Muscle of back (tissue), 11 donors: ENCODE measurements around the gene DLEU7. TPM values are rescaled to one million over a fixed set of nuclear protein-coding genes. Genes with fewer than 3 reads are reported as not detected.

ENCODE experiments used
- DNase-seq, 3 donors: peaks; one replicate each; pipeline versions ENCODE4 v3.0.0 to v3.0.0-alpha.2; 2013
- polyA plus RNA-seq, 10 donors: library from polyadenylated mRNA; unstranded; fragments of 120-200 nt; gene quantifications; one replicate each; pipeline ENCODE4 v1.2.1, GENCODE V29; 2013; ENCODE audit not compliant: insufficient read length in 10 of 10

DLEU7 gene
- polyA plus RNA-seq, 10 donors = 0.29 to 0.91 (median 0.43) TPM

DNA sequence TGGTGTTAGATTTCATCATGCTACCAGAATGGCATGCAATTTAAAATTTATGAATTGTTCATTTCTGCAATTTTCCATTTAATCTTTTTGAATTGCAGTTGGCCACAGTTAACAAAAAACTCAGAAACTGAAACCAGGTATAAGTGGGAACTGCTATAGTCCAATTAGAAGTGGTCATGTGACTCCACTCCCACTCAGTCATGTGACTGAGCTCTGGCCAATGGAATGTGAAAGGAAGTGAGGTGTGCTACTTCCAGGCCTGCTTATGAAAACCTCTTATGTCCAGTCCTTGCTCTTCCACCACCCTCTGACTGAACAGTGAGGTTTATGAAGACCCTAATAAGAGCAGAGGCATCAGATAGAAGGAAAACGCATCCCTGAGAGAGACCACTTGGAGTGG is 47.0 kb downstream of the DLEU7 start:
- DNase-seq = no peak

DNA sequence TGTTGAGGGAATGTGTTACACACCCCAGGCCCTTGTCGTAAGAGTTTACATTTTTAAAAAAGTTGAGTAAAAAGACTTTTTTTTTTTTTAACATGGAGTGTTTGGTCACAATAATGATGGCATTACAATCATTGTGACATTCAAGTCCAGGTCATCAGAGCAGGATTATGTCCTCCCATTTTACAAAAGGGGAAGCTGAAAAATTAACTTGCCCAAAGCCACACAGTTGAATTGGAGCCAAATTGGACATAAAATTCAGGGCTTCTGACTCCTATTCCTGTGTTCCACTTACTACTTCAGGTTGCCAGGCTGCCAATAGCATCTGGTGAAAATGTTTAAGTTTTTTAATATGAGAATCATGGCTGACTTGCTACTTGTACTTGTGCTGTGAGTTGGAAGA is 49.3 kb downstream of the DLEU7 start:
- DNase-seq = no peak

DNA sequence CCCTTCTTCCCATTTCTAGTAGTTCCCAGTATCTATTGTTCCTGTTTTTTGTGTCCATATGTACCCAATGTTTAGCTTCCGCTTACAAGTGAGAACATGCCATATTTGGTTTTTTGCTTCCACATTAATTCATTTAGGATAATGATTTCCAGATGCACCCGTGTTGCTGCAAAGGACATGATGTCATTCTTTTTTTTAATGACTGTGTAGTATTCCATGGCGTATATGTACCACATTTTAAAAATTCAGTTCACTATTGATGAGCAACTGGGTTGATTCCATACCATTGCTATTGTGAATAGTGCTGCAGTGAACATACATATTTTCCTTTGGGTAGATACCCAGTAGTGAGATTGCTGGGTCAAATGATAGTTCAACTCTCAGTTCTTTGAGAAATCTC is 50.5 kb downstream of the DLEU7 start:
- no peak for DNase-seq

DNA sequence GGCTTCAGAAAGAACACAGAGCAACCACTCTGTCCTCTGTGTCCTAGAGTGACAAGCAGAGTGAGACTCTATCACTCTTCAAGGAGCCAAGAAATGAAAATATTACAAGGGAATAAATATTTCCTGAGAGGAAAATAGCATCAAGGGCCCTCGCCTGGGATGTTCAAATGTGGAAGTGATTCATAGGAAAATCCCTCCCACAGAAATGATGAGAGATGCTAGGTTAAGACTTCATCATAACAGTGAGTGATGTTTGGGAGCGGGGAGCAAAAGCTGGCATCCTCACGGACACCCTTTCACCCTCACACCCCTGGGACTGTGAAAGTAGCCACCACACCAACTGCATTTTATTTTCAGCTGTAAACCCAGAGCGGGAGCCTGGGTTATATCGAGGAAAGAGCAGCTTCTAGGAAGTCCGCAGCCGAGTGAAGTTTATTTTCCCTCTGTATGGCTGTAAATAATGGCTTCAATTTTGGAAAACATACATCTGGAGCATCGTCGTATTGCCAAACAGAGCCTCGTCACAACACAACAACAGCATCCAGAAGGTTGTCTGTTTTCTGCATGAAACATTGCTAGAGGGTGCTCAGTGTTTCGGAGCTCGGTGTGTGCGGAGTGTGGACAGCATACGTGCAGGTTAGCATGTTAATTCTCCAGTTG is 54.8 kb downstream of the DLEU7 start:
- no peak for DNase-seq

DNA sequence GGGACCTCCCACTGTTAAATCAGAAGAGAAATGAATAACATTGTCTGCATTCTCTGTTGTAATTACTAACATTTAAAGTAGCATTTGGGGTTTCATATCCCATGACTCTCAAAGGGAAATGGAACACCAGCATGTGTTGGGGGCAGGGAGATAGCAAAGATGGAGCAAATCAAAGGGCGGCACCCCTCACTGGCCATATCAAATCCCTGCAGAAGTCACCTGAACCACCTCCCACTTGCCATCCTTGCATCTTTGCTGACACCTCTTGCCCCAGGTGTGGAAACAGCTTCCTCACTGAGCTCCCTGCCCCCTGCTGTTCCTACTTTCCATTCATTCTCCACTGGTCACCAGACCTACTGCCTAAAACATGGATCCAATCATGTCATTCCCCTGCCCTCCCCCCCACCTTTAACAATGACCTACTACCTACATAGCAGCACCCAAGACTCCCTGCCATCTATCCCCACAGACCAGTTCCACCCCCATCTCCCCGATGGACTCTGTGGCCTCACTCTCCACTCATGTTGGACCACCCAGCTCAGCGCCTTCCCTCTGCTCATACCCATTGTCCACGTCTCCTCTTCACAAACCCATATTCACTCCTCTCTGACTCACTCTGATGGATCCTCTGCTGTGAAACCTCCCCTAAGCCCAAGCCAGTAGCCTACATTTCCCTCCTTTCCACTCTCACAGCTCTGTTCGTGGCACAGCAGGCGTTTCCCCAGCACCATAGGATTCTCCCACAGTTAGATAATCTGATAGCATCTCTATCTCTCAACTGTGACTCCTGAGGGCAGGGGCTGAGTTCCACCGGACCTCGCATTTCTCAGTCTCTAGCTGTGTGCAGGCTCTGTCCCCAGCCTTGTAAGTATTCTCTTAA is 55.9 kb downstream of the DLEU7 start:
- no peak for DNase-seq

- no peak for DNase-seq
These were observed 59.7 kb downstream of the DLEU7 start for GRCh38 chr13:50783717-50784290.

DNA sequence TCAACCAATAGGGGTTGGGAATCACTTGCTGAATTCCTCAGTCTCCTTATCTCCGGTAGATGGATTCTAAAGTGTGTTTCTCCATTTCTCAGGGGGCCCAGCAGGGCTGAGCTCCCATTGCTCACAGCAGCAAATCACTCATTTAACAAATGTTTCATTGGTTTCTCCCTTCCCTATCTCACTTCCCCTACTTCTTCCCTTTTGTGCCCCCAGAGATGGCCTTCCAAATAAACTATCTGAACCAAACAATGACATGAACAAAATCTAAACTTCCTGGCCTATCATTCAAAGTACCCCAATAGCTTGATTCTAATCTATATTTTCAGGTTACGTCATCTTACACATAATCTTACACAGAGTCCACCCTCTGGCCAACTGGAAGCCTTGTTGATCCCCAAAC is 60.4 kb downstream of the DLEU7 start:
- no peak for DNase-seq

DNA sequence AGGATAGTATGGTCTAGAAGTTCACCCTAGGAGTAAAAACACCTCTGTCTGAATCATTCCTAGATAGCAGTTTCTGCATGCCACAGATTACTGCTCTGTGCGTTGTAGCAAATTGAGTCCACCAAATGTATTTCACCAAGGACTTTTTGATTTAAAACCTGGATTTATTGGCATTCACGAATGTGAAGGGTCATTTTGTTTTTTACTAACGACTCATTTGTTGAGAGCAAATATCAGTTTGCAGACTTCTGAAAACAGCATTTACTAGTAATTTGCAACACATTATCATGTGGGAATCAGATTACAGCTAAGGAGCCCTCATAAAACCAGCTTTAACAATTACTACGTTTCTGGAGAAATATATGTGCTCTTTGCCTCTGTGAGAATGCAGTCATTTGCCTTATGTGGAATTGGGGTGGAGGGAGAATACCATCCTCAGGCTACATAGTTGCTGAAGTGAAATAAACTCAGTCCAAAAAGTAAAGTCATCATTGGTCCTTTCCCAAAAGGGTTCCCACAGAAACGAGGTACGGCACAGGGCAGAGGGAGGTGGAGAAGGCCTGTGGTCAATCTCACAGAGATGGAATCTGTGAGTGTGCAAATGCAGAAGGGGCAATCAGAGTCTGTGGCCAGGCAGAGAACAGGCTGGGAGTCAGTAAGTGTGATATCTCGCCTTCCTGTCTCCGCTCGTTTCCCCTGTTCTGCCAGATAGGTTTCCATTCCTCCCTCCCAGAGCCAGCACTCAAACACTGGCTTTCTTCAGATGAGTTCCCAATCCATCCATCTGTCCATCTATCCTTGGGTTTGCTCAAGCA is 63.1 kb downstream of the DLEU7 start:
- DNase-seq = no peak

DNA sequence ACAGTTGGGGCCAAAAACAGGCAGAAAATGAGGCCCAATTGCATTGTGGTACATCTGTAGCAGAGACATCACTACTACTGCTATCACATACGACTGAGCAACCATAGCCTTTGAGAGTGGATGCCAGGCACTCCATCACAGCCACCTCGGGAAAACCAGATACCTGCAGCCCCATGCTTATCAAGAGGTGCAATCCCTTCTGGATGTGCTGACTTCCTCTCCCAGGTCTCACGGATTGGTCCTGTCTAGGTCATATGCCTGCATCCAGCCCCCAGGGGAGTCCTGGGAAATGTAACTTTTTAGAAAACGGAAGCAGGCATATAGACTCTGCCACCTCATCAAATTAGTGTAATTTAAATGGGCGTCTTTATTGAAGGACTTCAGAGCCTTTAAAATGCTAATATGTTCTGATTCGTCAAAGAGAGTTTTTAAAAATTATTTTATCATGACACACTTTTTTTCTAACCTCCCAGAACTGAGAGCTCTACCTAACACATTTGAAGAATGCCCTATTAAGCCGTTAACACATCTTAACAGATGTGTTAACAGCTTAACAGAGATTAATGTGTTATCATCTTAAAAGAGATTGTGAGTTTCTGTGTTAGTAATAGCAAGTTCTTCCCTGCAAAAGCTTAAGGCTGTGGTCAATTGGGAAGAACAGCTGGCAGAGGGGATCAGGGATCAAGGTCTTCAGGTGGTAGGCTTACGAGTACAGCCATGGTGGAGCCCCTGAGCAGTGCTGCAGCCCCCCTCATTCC is 63.9 kb downstream of the DLEU7 start:
- DNase-seq = no peak

Other genes with a start within 250 kb of the DLEU7 start
- gene RNASEH2B, start 66.1 kb upstream of the DLEU7 start, polyA plus RNA-seq = 10 to 100 TPM; 27.9 to 52.0 (median 36.5) TPM